Mesenteric fat pad (tissue), 1 donor: ENCODE data around the gene RNF126. TPM values are rescaled to one million over a fixed set of nuclear protein-coding genes. Genes with fewer than 3 reads are reported as not detected.

Source experiments
- DNase-seq: peaks from one replicate; pipeline ENCODE4 v3.0.0-alpha.2; 2020; ENCODE audit warnings: low spot score
- total RNA-seq: library from RNA; stranded (reverse); fragmentation: NEBNext Ultra II Directional; extraction: Animal tissue kit (Norgen Biotek cat#: 25700); gene quantifications from one replicate; pipeline ENCODE4 v1.2.1, GENCODE V29; 2021
- donor health status: DM: yes; HTN: yes; CAD: no.

Gene RNF126
- total RNA-seq, 1 donor from 2014 or later = 37.3 TPM

- DNase-seq = no peak
These were observed 2.0 kb upstream of the RNF126 start for GRCh38 chr19:664913-665443.

GRCh38 chr19:663682-664117, 686 bp upstream of the RNF126 start:
- DNase-seq = no peak

- DNase-seq = no peak
These were observed 630 bp downstream of the RNF126 start for GRCh38 chr19:662207-662961.

GRCh38 chr19:661427-662196, 1.4 kb downstream of the RNF126 start:
- DNase-seq = no peak

- no peak for DNase-seq
These were observed 2.1 kb downstream of the RNF126 start for GRCh38 chr19:660793-661426.

- DNase-seq = no peak
These were observed 3.8 kb downstream of the RNF126 start for GRCh38 chr19:658916-659839.

- DNase-seq = no peak
These were observed 4.8 kb downstream of the RNF126 start for GRCh38 chr19:658059-658839.

GRCh38 chr19:657611-658010, 5.4 kb downstream of the RNF126 start:
- DNase-seq = no peak

GRCh38 chr19:656751-657559, 6.1 kb downstream of the RNF126 start:
- no peak for DNase-seq

- DNase-seq = no peak
These were observed 7.3 kb downstream of the RNF126 start for GRCh38 chr19:655691-656090.

GRCh38 chr19:653425-653824, 9.6 kb downstream of the RNF126 start:
- no peak for DNase-seq

GRCh38 chr19:652467-653389, 10.3 kb downstream of the RNF126 start:
- no peak for DNase-seq

GRCh38 chr19:651991-652390, 11.0 kb downstream of the RNF126 start:
- DNase-seq = no peak

GRCh38 chr19:651114-651818, 11.7 kb downstream of the RNF126 start:
- no peak for DNase-seq

- no peak for DNase-seq
These were observed 12.9 kb downstream of the RNF126 start for GRCh38 chr19:650121-650520.

- DNase-seq = no peak
These were observed 13.9 kb downstream of the RNF126 start for GRCh38 chr19:648904-649801.
